Ureter (tissue), 1 donor: ENCODE measurements around the gene CD93. TPM values are rescaled to one million over a fixed set of nuclear protein-coding genes. Genes with fewer than 3 reads are reported as not detected.

Experiments
- DNase-seq: peaks from one replicate; pipeline ENCODE4 v3.0.0-alpha.2; 2020; ENCODE audit warnings: low spot score
- total RNA-seq: library from RNA; stranded (reverse); gene quantifications from one replicate; pipeline ENCODE4 v1.2.4, GENCODE V29; 2023
- donor health status: DM: yes; HTN: yes; CAD: no.

Gene CD93
- total RNA-seq, 1 donor from 2014 or later: 53.7 TPM

DNA sequence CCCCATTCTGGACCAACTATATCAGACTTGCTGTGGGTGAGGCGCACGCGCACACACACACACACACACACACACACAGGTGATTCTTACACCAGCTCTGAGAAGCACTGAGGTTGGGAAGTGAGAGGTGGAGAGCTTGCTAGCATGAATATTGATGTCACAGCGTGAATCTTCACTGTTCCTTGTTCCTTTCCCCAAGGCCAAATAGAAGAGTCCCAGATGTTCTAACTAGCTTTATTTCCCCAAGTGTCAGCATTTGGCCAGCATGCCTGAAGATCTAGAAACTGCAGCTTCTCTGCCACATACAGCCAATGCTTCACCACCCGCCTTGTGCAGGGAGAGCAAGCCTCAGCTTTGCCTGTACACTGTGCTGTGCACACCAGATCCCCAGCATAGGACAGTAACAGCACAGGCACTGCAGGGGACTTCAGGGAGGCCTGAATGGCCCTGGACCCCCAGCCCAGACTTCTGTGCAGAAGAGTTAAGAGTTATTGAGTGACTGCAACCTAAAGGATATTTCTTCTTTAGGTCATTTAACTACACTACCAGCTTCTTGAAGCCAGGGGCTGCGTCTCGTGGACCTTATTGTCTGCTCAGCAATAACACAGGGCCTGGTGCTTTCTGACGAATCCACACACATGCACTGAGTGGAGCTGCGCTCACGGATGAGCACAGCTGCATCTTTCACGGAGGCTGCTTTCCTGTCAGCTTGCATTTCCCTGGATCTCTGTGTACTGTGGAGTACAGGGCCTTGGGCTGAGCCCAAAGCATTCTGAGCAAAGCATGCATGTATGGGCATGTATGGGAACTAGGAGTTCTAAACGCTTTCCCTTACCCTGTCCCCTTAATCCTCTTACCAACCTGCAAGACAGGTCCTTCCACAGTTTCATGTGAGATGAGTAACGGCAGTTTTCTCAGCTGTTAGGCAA, 13.9 kb upstream of the CD93 start:
- DNase-seq: peak; percentile 76

DNA sequence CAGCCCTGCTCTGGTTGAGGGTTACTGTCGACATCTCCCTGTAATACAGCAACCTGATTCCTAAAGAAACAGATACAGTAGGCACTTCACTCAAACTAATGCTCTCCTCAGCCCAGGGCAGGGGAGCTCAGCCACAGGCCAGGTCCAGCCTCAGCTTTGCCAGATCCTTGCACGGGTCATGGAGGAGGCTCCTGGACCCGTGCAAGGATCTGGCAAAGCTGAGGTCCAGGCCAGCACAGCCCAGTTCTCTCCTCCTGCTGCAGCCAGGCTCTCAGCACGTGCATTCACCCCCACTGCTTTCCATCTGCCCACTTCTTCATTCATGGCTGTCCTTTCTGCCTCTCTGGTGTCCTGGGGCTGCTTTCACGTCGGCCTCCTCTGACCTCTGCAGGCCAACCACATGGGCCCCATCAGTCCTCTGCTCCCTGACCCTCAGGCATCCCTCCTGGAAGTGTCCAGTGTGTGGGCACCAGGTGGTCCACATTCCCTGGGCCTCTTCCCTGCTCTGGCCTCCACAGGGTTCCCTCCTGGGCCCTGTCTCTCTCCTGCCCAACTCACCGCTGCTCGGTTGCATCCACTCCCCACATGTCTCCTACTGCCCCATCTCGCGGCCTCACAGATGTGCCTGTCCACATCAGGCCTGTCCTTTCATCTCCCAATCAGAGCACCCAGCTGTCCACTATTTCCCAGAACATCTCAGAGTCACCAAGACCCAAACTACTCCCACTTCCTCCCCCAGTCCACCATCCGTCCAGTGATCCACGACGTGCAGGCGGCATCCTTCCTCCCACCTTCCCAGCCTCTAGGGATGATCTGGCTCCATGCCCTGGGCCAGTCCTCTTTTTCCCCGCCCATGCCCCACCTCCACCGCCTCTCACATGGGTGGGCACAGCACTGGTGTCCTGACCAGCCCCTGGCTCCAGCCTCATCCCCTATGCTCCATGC, 11.8 kb upstream of the CD93 start:
- DNase-seq: no peak

DNA sequence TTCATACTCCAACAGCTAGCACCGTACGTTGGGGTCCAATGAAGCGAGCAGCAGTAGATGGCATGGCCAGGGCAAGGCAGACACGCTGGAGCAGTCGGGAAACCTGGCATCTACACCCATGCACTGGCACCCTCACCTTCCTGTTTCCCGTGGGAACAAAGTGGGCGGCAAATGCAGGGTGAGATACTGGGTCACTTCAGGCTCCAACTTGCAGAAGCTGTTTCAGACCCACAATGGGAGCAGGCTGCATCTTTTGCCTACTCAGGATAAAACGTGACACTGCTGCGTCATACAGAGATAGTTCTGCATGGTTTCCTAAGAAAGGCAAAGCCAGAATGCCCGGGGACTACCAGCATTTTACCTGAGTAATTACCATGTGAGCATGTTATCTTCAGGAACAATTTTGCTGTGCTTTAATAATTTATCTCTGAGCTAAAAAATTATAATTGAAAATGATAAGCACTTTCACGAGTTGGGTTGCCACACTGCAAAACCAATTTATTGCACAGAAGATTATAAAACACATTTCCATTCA, 10.9 kb upstream of the CD93 start:
- peak; percentile 71 for DNase-seq

DNA sequence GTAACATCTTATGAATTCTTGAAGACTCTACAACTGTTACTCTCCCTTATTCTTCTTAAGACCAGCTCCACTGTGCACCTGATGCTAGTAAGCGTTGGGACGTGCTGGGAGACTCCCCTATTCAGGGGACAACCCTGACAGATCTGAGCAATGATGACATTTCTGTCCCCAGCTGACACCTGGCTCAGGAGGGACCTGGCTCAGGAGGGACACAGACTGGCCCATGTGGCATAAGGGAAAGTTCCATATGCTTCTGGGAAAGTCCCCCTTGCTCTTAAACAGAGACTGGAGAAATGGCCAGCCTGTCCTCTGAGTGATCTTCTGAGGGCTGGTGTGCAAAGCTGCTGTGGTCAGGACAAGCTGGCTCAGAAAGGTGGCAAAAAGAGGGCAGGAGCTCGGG, 10.0 kb upstream of the CD93 start:
- no peak for DNase-seq

DNA sequence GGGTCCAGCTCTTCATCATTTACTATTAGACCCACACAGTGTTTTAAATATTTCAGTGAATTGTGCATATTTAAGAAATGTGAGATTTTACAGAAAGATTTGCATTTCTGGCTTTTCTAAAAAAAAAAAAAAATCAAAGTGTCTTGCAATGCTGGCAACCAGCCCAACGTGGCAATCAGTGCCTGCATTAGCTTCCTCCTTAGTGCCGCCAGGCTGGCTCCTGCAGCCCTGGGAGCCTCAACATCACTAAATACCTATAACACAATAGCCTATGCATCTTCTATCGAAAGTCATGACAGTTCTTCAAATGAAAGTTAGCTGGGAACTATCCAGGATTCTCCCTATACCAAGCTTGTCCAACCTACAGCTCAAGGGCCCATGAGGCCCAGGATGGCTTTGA, 9.4 kb upstream of the CD93 start:
- DNase-seq: no peak

DNA sequence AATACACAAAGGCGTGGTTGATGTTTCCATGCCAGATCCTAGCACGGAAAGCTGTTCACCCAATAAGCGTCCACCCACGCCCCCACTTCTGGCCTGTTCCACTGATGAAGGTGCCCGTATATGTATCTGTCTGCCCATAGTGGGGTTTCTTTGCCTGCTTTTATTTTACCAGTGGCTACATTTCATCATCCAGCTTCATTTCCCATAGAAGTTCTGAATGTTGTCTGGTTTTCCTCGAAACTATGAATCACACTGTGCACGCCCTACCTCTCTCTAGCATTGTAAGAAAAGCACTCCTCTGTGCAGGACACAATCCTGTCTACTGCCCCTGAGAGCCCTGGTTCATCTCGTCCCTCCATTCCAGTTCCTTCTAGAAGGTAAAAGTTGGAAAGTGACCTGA, 8.8 kb upstream of the CD93 start:
- DNase-seq: no peak

DNA sequence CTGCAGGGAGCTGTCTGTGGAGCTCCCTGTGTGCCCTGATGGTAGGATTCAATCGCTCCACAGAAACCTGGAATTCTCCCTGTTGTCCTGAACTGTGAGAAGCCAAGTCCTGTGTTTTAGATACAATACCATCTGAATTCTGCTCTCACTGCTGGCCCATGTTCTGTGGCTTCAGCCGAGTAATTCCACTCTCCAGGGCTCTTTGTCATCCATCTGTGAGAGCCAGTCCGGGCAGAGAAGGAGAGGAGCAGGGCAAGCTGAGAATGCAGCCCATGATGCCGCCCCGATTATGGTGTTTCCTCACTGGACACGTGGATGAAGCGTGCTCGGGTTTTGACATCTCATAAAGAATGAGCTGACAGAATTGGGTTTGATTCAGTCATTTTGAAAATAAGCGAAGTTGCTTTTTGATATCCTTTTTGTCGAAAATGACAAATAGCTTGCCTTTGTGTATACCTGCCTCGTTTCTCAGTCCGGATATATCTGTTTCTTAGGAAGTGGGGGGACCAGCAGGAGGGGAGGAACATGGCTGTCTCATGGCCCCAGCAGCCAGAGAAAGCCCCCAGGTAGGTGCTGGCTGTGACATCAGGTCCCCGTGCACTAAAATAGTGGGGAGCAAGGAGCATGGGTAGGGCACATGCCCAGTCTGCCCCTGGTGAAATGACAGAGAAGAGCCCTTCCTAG, 8.2 kb upstream of the CD93 start:
- DNase-seq: no peak

DNA sequence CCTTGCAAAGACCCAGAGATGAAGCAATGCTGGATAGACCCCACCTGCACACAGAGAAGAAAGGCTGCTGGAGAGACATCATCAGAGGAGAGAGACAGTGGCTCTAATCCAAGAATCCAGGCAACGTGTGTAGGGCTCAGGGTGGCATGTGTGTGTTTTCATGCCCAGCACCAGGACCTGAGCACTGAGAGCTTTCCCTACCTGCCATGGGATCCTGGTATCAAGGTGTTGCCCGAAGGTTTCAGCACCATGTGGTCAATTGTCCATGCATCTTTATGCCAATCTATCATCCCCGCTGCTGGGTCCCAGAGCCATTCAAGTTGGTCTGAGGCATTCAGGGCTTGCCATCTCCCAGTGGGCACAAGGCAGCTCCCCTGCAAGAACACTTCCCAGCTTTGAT, 7.5 kb upstream of the CD93 start:
- DNase-seq: no peak

DNA sequence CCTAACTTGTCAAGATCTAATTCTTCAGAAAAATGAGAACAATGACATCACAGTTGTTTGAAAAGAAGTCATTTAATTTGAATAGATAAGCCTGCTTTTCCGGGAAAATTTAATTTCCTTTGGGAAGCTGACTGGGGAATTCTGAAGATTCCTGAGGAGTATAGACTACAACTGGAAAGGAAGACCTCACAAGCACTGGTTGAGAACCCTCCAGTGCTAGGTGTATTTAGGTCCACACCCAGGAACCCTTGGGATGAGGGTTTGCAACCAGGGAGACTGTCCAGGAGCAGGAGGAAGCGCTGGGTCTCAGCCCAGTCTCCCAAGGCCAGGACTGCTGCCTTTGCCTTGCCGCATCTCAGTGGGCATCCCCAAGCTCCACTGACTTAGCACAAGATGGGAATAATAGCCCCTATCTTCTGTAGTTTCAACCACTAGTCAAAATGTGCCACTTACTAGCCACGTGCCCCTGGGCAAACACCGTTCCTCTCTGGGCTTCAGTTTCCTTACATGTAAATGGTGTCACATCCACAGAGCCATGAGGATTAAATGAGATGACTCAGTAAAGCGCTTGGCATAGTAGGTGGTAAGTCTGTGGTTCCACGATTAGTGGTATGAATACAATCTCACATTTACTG, 6.9 kb upstream of the CD93 start:
- no peak for DNase-seq

DNA sequence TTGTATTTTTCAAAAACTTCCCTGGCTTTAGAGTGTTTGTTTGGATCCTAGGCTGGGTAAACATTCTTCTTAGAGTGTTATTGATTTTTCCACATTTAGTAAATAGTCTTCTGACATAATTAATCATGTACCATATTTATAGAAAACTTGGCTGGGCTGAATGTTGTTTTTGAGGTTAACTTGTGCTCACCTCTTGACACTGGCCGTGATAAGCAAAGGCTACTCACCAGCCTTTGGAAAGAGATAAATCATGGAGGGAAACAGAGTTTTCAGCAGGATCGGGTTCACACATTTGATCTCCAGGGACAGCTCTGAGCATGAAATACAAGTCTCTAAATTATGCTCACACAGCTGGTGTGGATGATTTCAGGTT, 6.2 kb upstream of the CD93 start:
- no peak for DNase-seq

DNA sequence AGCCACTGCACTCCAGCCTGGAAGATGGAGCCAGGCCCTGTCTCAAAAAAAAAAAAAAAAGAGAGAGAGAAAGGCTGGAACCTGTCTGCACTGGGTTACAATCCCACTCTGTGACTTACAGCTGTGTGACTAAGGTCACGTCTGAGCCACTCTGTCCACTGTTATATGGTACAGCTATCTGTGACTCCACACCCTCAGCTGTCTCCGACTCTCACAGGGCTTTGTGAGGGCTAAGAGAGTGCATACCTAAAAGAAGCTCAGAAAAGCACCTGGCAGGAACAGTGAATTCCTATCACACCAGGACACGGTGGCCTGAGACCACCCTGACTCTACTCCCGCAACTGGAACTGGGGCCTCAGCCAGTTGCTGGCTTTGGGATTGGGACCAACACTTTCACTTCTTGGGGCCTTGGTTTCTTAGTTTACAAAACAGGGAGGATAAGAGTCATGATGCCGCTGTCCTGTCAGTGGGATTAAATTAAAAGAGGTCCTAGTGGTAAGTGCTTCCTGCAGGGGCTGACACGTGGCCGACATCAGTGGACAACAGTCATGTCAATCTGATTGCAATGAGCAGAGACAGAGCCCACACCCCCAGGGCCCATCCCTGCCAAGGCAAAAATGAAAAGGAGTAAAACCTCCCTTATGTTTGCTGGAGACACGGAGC, 5.7 kb upstream of the CD93 start:
- no peak for DNase-seq

DNA sequence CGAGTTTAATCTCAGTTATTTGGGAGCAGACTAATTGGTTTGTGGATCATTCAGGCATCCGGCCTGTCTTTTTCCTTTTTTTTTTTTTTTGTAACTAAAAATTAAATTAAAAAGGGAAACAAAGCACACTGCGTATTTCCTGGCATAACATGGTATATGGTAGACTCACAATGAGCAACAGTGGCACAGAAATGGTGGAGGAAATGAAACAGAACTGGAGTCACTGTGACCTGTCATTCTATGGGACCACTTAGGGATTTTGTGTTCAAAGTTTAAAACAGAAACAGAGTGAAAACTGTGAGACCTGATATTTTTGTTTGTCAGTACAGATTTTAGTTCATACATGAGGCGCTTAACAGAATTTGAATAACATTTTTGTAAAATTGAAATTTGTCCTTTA, 4.8 kb upstream of the CD93 start:
- no peak for DNase-seq

DNA sequence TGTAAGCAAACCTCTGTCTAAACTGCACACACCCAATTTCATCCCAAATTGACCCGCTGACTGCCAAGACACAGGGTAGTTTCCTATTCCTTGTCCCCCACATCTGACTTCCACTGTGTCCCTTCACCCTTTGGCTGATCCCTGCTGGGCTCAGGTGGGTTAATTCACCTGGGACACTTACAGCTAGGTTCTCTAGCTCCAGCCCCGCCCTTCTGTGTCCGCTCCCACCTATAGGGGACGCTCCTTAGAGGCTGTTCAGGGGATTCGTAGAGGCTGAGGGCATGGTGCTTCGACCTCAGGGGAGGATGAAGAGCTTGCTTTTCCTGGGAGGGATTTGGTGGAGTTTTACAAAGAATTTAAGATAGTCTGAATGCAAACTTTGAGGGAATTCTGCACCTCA, 4.0 kb upstream of the CD93 start:
- DNase-seq: no peak

DNA sequence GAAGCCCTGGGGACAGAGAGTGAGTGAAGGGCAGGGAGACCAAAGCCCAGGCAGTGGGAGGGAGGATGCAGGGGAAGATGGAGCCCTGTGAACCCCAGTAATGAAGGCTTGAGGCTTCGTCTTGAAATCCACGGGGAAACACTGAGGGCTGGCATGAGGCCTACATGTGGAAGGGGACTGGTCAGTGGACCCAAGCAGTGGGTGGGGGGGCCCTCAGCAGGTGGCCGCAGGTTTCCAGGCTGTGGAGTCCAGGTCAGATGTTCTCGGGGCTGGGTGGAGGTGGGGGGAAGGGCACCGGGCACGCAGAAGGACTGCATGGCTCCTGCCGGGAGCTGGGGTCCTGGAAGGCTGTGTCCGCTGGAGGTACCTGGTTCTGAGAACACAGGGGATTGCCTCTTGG, 2.7 kb upstream of the CD93 start:
- no peak for DNase-seq

DNA sequence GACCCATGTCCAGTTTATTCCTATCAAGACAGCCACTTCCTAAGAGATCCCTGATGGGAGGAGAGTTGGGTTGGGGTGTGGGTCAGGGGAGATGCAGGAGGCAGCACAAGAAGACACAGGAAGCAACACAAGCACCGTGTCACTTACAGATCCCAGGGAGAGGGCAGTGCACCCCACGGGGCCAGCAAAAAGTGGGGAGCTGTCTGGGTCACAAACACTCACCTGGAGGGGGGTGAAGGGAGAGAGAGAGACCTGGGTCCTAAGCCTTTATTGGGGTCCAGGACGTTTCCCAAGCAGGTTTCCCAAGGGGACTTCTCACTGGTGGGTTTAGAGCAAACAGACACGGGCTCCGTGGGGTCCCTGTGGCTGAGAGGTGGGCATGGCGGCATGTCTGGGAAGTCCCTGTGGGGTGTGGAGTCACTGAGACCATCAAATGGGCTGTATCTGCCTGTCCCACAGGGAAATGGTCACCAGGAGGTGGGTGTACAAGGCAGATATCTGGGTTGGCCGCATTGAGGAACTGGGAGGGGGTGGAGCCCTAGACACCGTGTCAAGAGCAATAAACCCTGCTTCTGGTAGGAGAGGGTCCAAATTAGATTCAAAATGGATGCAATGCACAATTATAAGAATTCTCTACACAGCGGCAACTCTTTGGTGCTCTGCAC, 1.6 kb upstream of the CD93 start:
- no peak for DNase-seq

DNA sequence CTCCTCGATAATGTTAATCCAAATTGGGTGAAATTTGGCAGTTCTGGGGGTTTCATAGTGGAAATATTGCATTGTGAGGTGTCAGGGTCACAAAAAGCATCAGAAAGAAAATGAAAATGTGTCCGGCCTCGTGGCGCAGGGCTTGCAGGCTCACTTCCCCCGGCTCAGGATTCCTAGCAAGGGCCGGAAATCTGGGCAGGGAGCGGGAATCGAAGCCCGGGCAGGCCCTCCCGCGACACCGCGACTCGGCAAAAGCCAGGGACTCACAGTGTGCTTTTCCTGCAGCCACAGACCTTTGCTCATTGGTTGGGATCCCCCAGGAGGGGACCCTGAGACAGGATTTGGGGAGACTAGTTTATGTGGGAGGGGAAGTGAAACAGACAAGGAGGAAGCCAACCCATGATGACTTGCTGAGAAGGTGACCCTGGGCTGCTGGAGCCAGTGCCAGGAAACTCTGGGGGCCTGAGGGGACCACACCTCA, 847 bp upstream of the CD93 start:
- DNase-seq: no peak

DNA sequence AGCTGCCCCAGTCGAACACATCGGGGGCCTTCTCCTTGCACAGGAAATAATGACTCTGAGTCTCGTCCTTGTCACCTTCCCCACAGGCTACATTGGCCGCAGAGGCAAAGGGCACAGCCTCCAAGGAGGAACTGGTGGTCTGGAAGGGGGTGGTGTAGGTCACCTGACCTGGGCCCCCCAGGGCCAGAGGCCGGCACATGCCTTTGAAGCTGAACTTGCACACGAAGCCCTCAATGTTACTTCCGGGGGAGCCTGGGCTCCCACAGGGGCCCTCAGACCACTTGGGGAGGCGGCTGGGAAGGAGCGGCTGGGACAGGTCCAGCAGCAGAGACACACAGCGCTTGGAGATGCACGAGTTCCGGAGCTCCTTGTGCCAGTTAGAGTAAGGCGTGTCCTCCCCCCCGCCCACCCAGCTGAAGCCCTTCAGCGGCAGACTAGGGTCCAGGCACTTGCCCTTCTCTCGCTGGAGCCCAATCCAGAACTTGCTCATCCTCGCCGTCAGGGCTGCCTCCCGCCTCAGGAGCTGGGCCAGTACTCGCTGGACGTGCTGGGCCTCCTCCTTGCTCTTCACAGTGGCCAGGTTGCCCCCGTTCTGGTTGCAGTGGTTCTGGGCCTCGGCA, 578 bp downstream of the CD93 start:
- no peak for DNase-seq

DNA sequence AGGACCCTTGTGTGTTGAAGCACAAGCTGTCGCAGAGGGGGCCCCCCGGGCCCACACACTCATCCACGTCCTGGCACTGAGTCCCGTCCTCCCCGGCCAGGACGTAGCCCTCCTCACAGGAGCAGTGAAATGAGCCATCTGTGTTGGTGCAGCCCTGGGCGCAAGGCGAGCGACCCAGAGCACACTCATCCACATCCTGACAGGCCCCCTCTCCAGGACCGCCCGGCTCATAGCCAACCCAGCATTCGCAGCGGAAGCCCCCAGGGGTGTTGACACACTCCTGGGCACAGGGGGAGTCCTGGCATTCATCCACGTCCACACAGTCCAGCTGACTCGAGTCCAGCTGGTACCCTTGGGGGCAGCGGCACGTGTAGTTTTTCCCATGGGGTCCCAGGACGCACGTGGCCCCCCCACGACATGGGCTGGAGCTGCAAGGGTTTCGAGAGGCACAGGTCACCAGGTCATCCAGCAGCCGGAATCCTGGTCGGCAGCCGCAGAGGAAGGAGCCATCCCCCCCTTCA, 1.2 kb downstream of the CD93 start:
- no peak for DNase-seq

DNA sequence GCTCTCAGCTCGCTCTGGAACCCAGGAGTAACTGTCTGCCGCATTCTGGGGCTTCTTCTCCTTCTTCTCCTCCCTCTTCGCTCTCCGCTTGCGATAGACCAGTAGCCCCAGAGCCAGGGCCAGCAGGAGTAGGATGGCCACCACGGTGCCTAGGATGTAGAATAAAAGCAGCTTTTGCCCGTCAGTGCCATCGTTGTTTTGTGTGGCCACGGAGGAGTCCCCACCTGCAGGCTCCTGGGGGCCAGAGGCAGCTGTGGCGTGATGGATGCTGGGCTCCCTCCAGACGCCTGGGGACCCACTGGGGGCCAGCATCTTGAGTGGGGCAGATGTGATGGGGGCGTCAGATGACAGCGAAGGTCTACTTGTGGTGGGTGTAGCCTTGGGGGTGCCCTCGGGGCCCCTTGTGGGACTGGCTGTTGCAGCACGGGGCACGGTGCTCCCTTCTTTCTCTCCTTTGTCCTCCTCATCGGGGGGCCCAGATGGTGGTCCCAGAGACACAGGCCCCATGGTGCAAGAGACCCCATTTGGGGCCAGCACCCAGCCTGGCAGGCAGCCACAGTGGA, 1.8 kb downstream of the CD93 start:
- DNase-seq: no peak
